ENCODE results near the gene TM9SF1.
A peak's percentile ranks its signal among the peaks of the same experiment; 100 is the strongest.

TM9SF1 gene

DNA sequence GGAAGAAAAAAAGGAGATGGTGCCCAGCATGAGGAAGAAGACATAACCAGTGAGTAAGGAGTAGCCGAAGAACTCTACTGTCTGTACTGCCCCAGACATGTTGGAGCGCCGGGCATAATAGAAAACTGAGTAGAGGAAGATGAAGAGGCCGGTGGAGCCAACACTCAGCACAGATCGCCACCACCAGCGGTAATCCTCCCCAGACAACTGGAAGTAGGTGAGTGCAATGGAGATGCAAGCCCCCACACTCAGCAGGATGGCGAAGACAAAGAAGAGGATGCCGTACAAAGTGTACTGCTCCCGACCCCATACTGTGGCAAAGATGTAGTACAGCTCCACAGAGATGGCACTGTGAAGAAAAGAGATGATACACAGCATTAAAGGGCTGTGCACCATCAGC is 5.8 kb downstream of the TM9SF1 start:
- Histone ChIP-seq H3K9me3 (ENCODE audit: insufficient read depth, low read length, severe bottlenecking) (no peaks in the 10 kb centered on the region), H3K27me3 (ENCODE audit: insufficient read depth, low read length, poor library complexity) (no peaks in the 10 kb centered on the region), H3K4me3 (ENCODE audit: low read depth in 1 of 2, low read length in 2 of 2) (peak overlapping the region in 1 of 2 experiments; percentile 86; a peak in 1 of 4 replicates), H4K20me1 (ENCODE audit: insufficient read depth, low read length) (peaks cover 9% of the 10 kb centered on the region; the same call in 1 of the 2 replicates), H3K79me2 (ENCODE audit: insufficient read depth, low read length) (peaks cover 41% of the 10 kb centered on the region), H2AFZ (ENCODE audit: low read depth, low read length) (peak overlapping the region; percentile 72; the same call in 1 of the 2 replicates), H3K27ac (ENCODE audit: low read length) (peak overlapping the region; percentile 72; the same call in 1 of the 2 replicates), H3K4me2 (ENCODE audit: insufficient read depth, low read length) (peak overlapping the region; percentile 92), H3K36me3 (ENCODE audit: insufficient read depth, low read length) (peaks cover 54% of the 10 kb centered on the region), H3K9ac (ENCODE audit: low read depth, low read length) (peak overlapping the region; percentile 66), H3K4me1 (ENCODE audit: insufficient read depth, low read length) (peaks cover 59% of the 10 kb centered on the region)
- DNase-seq (no peak), ATAC-seq (ENCODE audit: insufficient read depth, low read depth) (no peak)
- no peak for TF ChIP-seq EZH2 (IDR thresholded peaks at IDR 0.05; ENCODE audit: borderline replicate concordance, low read depth, low read length, severe bottlenecking)
- TF ChIP-seq, protein P1, sequence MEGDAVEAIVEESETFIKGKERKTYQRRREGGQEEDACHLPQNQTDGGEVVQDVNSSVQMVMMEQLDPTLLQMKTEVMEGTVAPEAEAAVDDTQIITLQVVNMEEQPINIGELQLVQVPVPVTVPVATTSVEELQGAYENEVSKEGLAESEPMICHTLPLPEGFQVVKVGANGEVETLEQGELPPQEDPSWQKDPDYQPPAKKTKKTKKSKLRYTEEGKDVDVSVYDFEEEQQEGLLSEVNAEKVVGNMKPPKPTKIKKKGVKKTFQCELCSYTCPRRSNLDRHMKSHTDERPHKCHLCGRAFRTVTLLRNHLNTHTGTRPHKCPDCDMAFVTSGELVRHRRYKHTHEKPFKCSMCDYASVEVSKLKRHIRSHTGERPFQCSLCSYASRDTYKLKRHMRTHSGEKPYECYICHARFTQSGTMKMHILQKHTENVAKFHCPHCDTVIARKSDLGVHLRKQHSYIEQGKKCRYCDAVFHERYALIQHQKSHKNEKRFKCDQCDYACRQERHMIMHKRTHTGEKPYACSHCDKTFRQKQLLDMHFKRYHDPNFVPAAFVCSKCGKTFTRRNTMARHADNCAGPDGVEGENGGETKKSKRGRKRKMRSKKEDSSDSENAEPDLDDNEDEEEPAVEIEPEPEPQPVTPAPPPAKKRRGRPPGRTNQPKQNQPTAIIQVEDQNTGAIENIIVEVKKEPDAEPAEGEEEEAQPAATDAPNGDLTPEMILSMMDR (IDR thresholded peaks at IDR 0.05; ENCODE audit: borderline replicate concordance, extremely low read depth, low read length, poor library complexity, severe bottlenecking) = no peak

DNA sequence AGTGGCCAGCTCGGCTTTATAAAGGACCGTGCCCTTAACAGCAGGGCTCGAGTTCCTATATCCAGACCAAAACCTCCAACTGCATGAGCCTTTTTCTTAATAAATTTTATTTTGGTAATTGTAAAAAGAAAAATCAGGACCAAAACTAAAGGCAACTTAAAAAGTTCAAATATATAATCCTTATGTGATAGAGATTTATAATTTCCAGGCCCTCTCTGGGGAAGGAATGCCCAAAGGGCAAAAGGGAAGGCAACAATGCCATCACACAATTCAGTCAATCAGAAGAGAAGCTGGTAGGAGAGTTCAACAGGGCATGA is 6.2 kb downstream of the TM9SF1 start:
- H3K79me2 ChIP-seq (ENCODE audit: insufficient read depth, low read length) = peaks cover 37% of the 10 kb centered on the region
- H3K36me3 ChIP-seq (ENCODE audit: insufficient read depth, low read length) = peaks cover 56% of the 10 kb centered on the region
- H2AFZ ChIP-seq (ENCODE audit: low read depth, low read length) = peak overlapping the region; percentile 72
- ATAC-seq (ENCODE audit: insufficient read depth, low read depth) = no peak
- H3K4me1 ChIP-seq (ENCODE audit: insufficient read depth, low read length) = peaks cover 54% of the 10 kb centered on the region
- no peak for DNase-seq
- H3K27ac ChIP-seq (ENCODE audit: low read length) = peak overlapping the region; percentile 72
- peak overlapping the region; percentile 66 for H3K9ac ChIP-seq (ENCODE audit: low read depth, low read length)
- H3K9me3 ChIP-seq (ENCODE audit: insufficient read depth, low read length, severe bottlenecking) = no peaks in the 10 kb centered on the region
- TF ChIP-seq EZH2 (IDR thresholded peaks at IDR 0.05; ENCODE audit: borderline replicate concordance, low read depth, low read length, severe bottlenecking) = no peak
- TF ChIP-seq, protein P1 (IDR thresholded peaks at IDR 0.05; ENCODE audit: borderline replicate concordance, extremely low read depth, low read length, poor library complexity, severe bottlenecking) = no peak
- no peaks in the 10 kb centered on the region for H3K27me3 ChIP-seq (ENCODE audit: insufficient read depth, low read length, poor library complexity)
- peaks cover 9% of the 10 kb centered on the region; the same call in 1 of the 2 replicates for H4K20me1 ChIP-seq (ENCODE audit: insufficient read depth, low read length)
- H3K4me2 ChIP-seq (ENCODE audit: insufficient read depth, low read length) = peak overlapping the region; percentile 92
- peak overlapping the region; percentile 19 to 86; a peak in 3 of 4 replicates for H3K4me3 ChIP-seq (ENCODE audit: low read depth in 1 of 2, low read length in 2 of 2)

DNA sequence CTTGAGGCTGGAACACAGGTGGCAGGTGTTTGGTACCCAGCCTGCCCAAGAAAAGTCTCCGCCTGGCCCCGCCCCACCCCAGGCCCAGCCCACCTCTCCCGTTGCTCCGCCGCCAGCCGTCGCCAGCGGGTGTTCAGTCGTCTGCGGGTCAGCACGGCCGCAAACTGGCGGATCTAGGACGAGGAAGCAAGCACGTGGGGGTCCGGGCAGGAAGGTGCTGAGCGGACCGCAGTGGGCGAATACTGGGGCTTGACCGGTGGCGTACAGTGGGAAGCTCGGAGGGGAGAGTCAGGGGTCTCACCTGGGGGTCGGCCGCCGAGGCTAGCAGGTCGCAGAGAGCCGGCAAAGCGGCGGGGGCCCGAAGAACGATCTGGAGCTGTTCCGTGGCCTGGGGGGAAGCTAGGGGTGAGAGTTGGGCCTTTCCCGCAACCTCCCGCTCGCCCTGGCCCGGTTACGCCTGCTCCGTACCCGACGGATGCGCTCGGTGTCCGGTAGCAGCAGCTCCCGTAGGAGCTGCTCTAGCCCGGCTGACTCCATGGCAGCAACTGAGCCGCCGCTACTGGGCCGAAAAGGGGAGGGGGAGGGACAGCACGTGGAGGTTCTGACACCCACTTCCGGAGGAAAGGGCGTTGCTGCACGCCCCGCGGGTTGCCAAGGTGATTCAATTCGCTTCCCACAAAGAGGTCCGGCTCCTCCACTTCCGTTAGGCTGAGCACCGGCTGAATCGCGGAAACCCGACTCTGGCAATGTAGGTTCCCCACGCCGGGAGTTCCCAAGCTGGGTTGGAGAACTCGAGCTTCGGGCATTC is 6.8 kb downstream of the TM9SF1 start, which contains the start of gene IPO4:
TSS of gene IPO4 (minus strand) at position 566 of the 808 bp plus-strand sequence. CDS start at position 537, 29 bp downstream.
- Histone ChIP-seq H3K4me1 (ENCODE audit: insufficient read depth, low read length) (peaks cover 51% of the 10 kb centered on the region), H3K4me3 (ENCODE audit: low read depth in 1 of 2, low read length in 2 of 2) (peak within 1 kb of the TSS; percentile 61 to 86; a peak in 3 of 4 replicates), H3K4me2 (ENCODE audit: insufficient read depth, low read length) (peak within 1 kb of the TSS; percentile 92), H3K9ac (ENCODE audit: low read depth, low read length) (peak within 1 kb of the TSS; percentile 66), H3K9me3 (ENCODE audit: insufficient read depth, low read length, severe bottlenecking) (no peaks in the 10 kb centered on the region), H2AFZ (ENCODE audit: low read depth, low read length) (peak within 1 kb of the TSS; percentile 81), H3K27me3 (ENCODE audit: insufficient read depth, low read length, poor library complexity) (no peaks in the 10 kb centered on the region), H3K79me2 (ENCODE audit: insufficient read depth, low read length) (peaks cover 34% of the 10 kb centered on the region), H4K20me1 (ENCODE audit: insufficient read depth, low read length) (peaks cover 9% of the 10 kb centered on the region; the same call in 1 of the 2 replicates), H3K27ac (ENCODE audit: low read length) (peak within 1 kb of the TSS; percentile 72), H3K36me3 (ENCODE audit: insufficient read depth, low read length) (peaks cover 60% of the 10 kb centered on the region)
- ATAC-seq (ENCODE audit: insufficient read depth, low read depth) = peak; percentile 93
- peak; percentile 97 for DNase-seq
- TF ChIP-seq, protein P1 (IDR thresholded peaks at IDR 0.05; ENCODE audit: borderline replicate concordance, extremely low read depth, low read length, poor library complexity, severe bottlenecking) = no peak
- no peak for TF ChIP-seq EZH2 (IDR thresholded peaks at IDR 0.05; ENCODE audit: borderline replicate concordance, low read depth, low read length, severe bottlenecking)
